Stimulated activated CD4-positive, alpha-beta T cell treated with anti-CD3 and anti-CD28 coated beads, Interleukin-12 subunit alpha, Interleukin-12 subunit beta, amount 100 ng/mL, for 24 hours (primary cell): ENCODE measurements around the gene PLAGL1.
"Not testable (repeated sequence)": the region's sequence is repeated elsewhere in the genome, so short reads cannot be mapped to it uniquely, and the experiment has no call there.

Source experiments
- DNase-seq, 2 experiments: peaks; one replicate each; pipeline ENCODE4 v3.0.0-alpha.2; 2020; ENCODE audit warnings: low read depth in 2 of 2

PLAGL1 gene

GRCh38 chr6:143939364-143939763 is 68.7 kb downstream of the PLAGL1 start:
- no peak for DNase-seq

- DNase-seq, result no peak
Observed at GRCh38 chr6:143937668-143937970, 70.4 kb downstream of the PLAGL1 start.

GRCh38 chr6:143936778-143937667 is 71.0 kb downstream of the PLAGL1 start:
- no peak for DNase-seq

GRCh38 chr6:143936347-143936746 is 71.7 kb downstream of the PLAGL1 start:
- DNase-seq, result no peak

GRCh38 chr6:143934867-143935266 is 73.2 kb downstream of the PLAGL1 start:
- DNase-seq, result no peak

- DNase-seq, result no peak
Observed at GRCh38 chr6:143934331-143934730, 73.7 kb downstream of the PLAGL1 start.

- no peak for DNase-seq
Observed at GRCh38 chr6:143929975-143930374, 78.1 kb downstream of the PLAGL1 start.

GRCh38 chr6:143928853-143929252 is 79.2 kb downstream of the PLAGL1 start:
- no peak for DNase-seq

GRCh38 chr6:143917026-143917425 is 91.0 kb downstream of the PLAGL1 start:
- DNase-seq, result not testable (repeated sequence)

GRCh38 chr6:143912671-143913070 is 95.4 kb downstream of the PLAGL1 start:
- DNase-seq, result no peak

- no peak for DNase-seq
Observed at GRCh38 chr6:143911028-143911427, 97.0 kb downstream of the PLAGL1 start.

- DNase-seq, result no peak
Observed at GRCh38 chr6:143902827-143903226, 105.2 kb downstream of the PLAGL1 start.

GRCh38 chr6:143901885-143902750 is 105.9 kb downstream of the PLAGL1 start:
- no peak for DNase-seq

- no peak for DNase-seq
Observed at GRCh38 chr6:143900358-143900757, 107.7 kb downstream of the PLAGL1 start.

GRCh38 chr6:143896126-143896860 is 111.8 kb downstream of the PLAGL1 start:
- no peak for DNase-seq

GRCh38 chr6:143894655-143895054 is 113.4 kb downstream of the PLAGL1 start:
- no peak for DNase-seq
